ENCODE results near the gene PFDN4. TPM values are rescaled to one million over a fixed set of nuclear protein-coding genes. Genes with fewer than 3 reads are reported as not detected.

Gene PFDN4
- total and polyA plus RNA-seq, 2 of the 4 experiments (the other 2 are of a cell fraction): 14.9 to 93.2 TPM

GRCh38 chr20:54221353-54221752 is 13.5 kb downstream of the PFDN4 start:
- Histone ChIP-seq H2BK5ac (ENCODE audit: low read depth, low read length, poor library complexity, severe bottlenecking) (no peak overlapping the region), H2AK5ac (ENCODE audit: low read depth, low read length) (no peak overlapping the region), H4K5ac (ENCODE audit: low read depth, low read length) (no peak overlapping the region), H4K91ac (ENCODE audit: insufficient read depth, low read depth, low read length) (no peak overlapping the region), H3K36me3 (ENCODE audit: control insufficient read depth, insufficient read depth, low read length) (peaks cover 6% of the 10 kb centered on the region; the same call in 1 of the 2 replicates), H3K4me3 (ENCODE audit: insufficient read depth, low read depth, low read length) (no peak overlapping the region), H3K56ac (ENCODE audit: extremely low read depth, insufficient read depth, low read length) (no peak overlapping the region), H3K23ac (ENCODE audit: low read depth, low read length) (no peak overlapping the region), H3K18ac (ENCODE audit: low read depth, low read length) (no peak overlapping the region), H3K4me2 (ENCODE audit: low read depth, low read length) (no peak overlapping the region), H3K14ac (replicated peaks; ENCODE audit: low read depth, low read length) (no peak overlapping the region), H3K9ac (ENCODE audit: low read depth, low read length) (no peak overlapping the region), H2AFZ (replicated peaks; ENCODE audit: low read length, poor library complexity) (no peak overlapping the region), H3K4ac (ENCODE audit: low read depth, low read length) (no peak overlapping the region), H2BK15ac (ENCODE audit: low read depth, low read length) (no peak overlapping the region), H3K4me1 (ENCODE audit: control insufficient read depth, insufficient read depth, low read length) (0 out of 2 replicates have a peak, but pooled peaks cover 3% of the 10 kb centered on the region), H4K20me1 (ENCODE audit: insufficient read depth, low read length) (no peaks in the 10 kb centered on the region), H3K9me1 (ENCODE audit: insufficient read depth, low read length) (no peaks in the 10 kb centered on the region), H3K79me1 (ENCODE audit: low read depth in 1 of 2, low read length in 2 of 2) (peaks cover 4 to 7% of the 10 kb centered on the region in 2 experiments; a peak in 1 of 4 replicates), H2AK9ac (replicated peaks; ENCODE audit: low read depth, low read length, poor library complexity) (no peak overlapping the region), H3K27ac (ENCODE audit: insufficient read depth, low read length) (no peak overlapping the region), H2BK120ac (ENCODE audit: low read depth, low read length) (no peak overlapping the region), H3K9me3 (ENCODE audit: control insufficient read depth, insufficient read depth, low read length) (no peaks in the 10 kb centered on the region), H4K8ac (ENCODE audit: low read depth in 2 of 2, low read length in 2 of 2) (no peak overlapping the region), H3K27me3 (ENCODE audit: control insufficient read depth, insufficient read depth, low read length) (no peaks in the 10 kb centered on the region), H2BK20ac (ENCODE audit: low read depth, low read length) (no peak overlapping the region)
- BruUV-seq (replicated peaks): no TSS peak
- in situ Hi-C loops (cut with MboI; ENCODE audit: low sequenced_read_pairs): loop anchor here (5.0 kb wide), 1 partner anchor 426 kb away; no protein-coding TSS in a partner anchor
- DNase-seq (no peak), ATAC-seq (ENCODE audit: low read depth) (no peak)
- ChIA-PET POLR2A (ENCODE audit: unreplicated experiment) (no interaction called here), CTCF (no interaction called here)
- dilution Hi-C loops (cut with HindIII; ENCODE audit: low sequenced_read_pairs, unreplicated experiment): no loop called here
- intact Hi-C loops (cut with micrococcal nuclease): loop anchor here (5.0 to 10.0 kb wide), 2 partner anchors 123 to 256 kb away; partner anchors contain the start of gene DOK5
- TF ChIP-seq RCOR1 (IDR thresholded peaks at IDR 0.05; ENCODE audit: insufficient replicate concordance, low read length): no peak
- no peak for TF ChIP-seq POLR2A (IDR thresholded peaks at IDR 0.05; ENCODE audit: low read depth, low read length)
- no peak for TF ChIP-seq FOS (IDR thresholded peaks at IDR 0.05; ENCODE audit: low read depth, low read length)
- TF ChIP-seq, protein P1, sequence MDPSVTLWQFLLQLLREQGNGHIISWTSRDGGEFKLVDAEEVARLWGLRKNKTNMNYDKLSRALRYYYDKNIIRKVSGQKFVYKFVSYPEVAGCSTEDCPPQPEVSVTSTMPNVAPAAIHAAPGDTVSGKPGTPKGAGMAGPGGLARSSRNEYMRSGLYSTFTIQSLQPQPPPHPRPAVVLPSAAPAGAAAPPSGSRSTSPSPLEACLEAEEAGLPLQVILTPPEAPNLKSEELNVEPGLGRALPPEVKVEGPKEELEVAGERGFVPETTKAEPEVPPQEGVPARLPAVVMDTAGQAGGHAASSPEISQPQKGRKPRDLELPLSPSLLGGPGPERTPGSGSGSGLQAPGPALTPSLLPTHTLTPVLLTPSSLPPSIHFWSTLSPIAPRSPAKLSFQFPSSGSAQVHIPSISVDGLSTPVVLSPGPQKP (IDR thresholded peaks at IDR 0.05; ENCODE audit: borderline replicate concordance, low read depth, low read length): no peak
- no peak for TF ChIP-seq NFE2L2 (IDR thresholded peaks at IDR 0.05; ENCODE audit: low read depth, low read length)
- no peak for TF ChIP-seq BHLHE40 (IDR thresholded peaks at IDR 0.05; ENCODE audit: low read depth, low read length)
- TF ChIP-seq CTCF (conservative IDR thresholded peaks at IDR 0.05; ENCODE audit: low read depth, low read length): no peak
- TF ChIP-seq CEBPB (IDR thresholded peaks at IDR 0.05; ENCODE audit: low read depth, low read length): no peak
- TF ChIP-seq CHD1 (IDR thresholded peaks at IDR 0.05; ENCODE audit: low read depth, low read length): no peak
- no peak for TF ChIP-seq SMC3 (IDR thresholded peaks at IDR 0.05; ENCODE audit: low read depth, low read length)
- no peak for TF ChIP-seq USF2 (IDR thresholded peaks at IDR 0.05; ENCODE audit: low read depth, low read length)
- no peak for TF ChIP-seq RAD21 (IDR thresholded peaks at IDR 0.05; ENCODE audit: low read length)
- no peak for TF ChIP-seq MXI1 (IDR thresholded peaks at IDR 0.05; ENCODE audit: borderline replicate concordance, low read depth, low read length)
- no CpG with 5 or more reads among the region's 4 CpGs for WGBS, 2 experiments (ENCODE audit: extremely low coverage in 2 of 2, insufficient read length in 1 of 2)
